HEK293 (cell line): ENCODE measurements around the gene HECA.

ENCODE experiments used
- CTCF ChIA-PET: fragments of 350-600 bp; formaldehyde crosslinking; extraction: SDS; loops from one replicate; lab custom pipeline; 2021; ENCODE audit warnings: antibody characterized with exemption; lab: Yijun Ruan, JAX
- POLR2A ChIA-PET: fragments of 300-600 bp; formaldehyde crosslinking; extraction: SDS; loops from one replicate; lab custom pipeline; 2020; ENCODE audit warnings: antibody characterized with exemption, inconsistent platforms; lab: Yijun Ruan, JAX
- H3K27ac ChIP-seq: fragments of 200-500 bp; sonication (Bioruptor generic); 2 replicates; pipeline ENCODE4 v1.5.1; 2014; ENCODE audit warnings: low read depth, low read length, control low read depth, inconsistent platforms; ENCODE audit errors: extremely low read depth
- H3K36me3 ChIP-seq, 2 experiments: fragments of 200-500 bp in 1 of 2; sonication (Bioruptor generic) in 1 of 2; 1 replicate in 1 of 2; 2 replicates in 1 of 2; pipeline ENCODE4 v1.5.1; 2014 to 2017; ENCODE audit warnings: inconsistent platforms in 2 of 2, low read length in 2 of 2; ENCODE audit not compliant: control insufficient read depth in 2 of 2, insufficient read depth in 1 of 2
- H3K4me1 ChIP-seq: fragments of 200-500 bp; sonication (Bioruptor generic); 2 replicates; pipeline ENCODE4 v1.5.1; 2014; ENCODE audit warnings: mild to moderate bottlenecking, low read length, inconsistent platforms; ENCODE audit not compliant: control insufficient read depth, insufficient read depth
- H3K4me3 ChIP-seq: 2 replicates; pipeline ENCODE4 v1.5.1; 2011; ENCODE audit warnings: low read depth, mild to moderate bottlenecking, control low read depth, low read length, moderate library complexity
- H3K9me3 ChIP-seq: fragments of 200-500 bp; sonication (Bioruptor generic); 2 replicates; pipeline ENCODE4 v1.5.1; 2014; ENCODE audit warnings: low read depth, low read length, inconsistent platforms; ENCODE audit not compliant: control insufficient read depth, insufficient read depth
- AEBP2 ChIP-seq: fragments of 450-650 bp; formaldehyde crosslinking; IDR thresholded peaks from 2 replicates; pipeline ENCODE4 v1.5.1; 2016; ENCODE audit warnings: missing biosample characterization, missing genetic modification characterization, borderline replicate concordance
- HOXD13 ChIP-seq: sonication (generic); formaldehyde crosslinking; IDR thresholded peaks from 2 replicates; pipeline ENCODE4 v1.8.0; 2022; ENCODE audit warnings: missing genetic modification reagents, borderline replicate concordance
- INSM2 ChIP-seq: fragments of 450-650 bp; formaldehyde crosslinking; IDR thresholded peaks from 2 replicates; pipeline ENCODE4 v1.5.1; 2016; ENCODE audit warnings: missing biosample characterization, missing genetic modification characterization
- OSR2 ChIP-seq: fragments of 450-650 bp; formaldehyde crosslinking; IDR thresholded peaks from 2 replicates; pipeline ENCODE4 v1.5.1; 2016; ENCODE audit warnings: missing biosample characterization, missing genetic modification characterization
- REST ChIP-seq: fragments of 450-650 bp; formaldehyde crosslinking; IDR thresholded peaks from 2 replicates; pipeline ENCODE4 v1.5.1; 2016; ENCODE audit warnings: missing biosample characterization, missing genetic modification characterization
- SCRT2 ChIP-seq: fragments of 450-650 bp; formaldehyde crosslinking; IDR thresholded peaks from 2 replicates; pipeline ENCODE4 v1.5.1; 2016; ENCODE audit warnings: missing biosample characterization, missing genetic modification characterization
- WT1 ChIP-seq: fragments of 450-650 bp; formaldehyde crosslinking; IDR thresholded peaks from 2 replicates; pipeline ENCODE4 v1.5.1; 2016; ENCODE audit warnings: missing biosample characterization, missing genetic modification characterization
- ZBTB26 ChIP-seq: fragments of 450-650 bp; formaldehyde crosslinking; optimal IDR thresholded peaks from 2 replicates; pipeline ENCODE3; 2016; ENCODE audit warnings: missing biosample characterization, mild to moderate bottlenecking, missing genetic modification characterization
- ZNF148 ChIP-seq: fragments of 450-650 bp; formaldehyde crosslinking; IDR thresholded peaks from 2 replicates; pipeline ENCODE4 v1.5.0; 2017; ENCODE audit warnings: missing biosample characterization, missing genetic modification characterization, borderline replicate concordance
- ZNF266 ChIP-seq: fragments of 450-650 bp; formaldehyde crosslinking; IDR thresholded peaks from 2 replicates; pipeline ENCODE4 v1.5.1; 2016; ENCODE audit warnings: missing biosample characterization, missing genetic modification characterization, low read depth
- ZNF292 ChIP-seq: fragments of 450-650 bp; formaldehyde crosslinking; IDR thresholded peaks from 2 replicates; pipeline ENCODE4 v1.5.1; 2016; ENCODE audit warnings: low read depth, missing biosample characterization, missing genetic modification characterization, borderline replicate concordance
- ZNF37A ChIP-seq: fragments of 450-650 bp; IDR thresholded peaks from 2 replicates; pipeline ENCODE4 v1.5.1; 2018; ENCODE audit warnings: missing biosample characterization, missing genetic modification characterization
- ZNF449 ChIP-seq: fragments of 450-650 bp; formaldehyde crosslinking; IDR thresholded peaks from 2 replicates; pipeline ENCODE4 v1.5.1; 2017; ENCODE audit warnings: missing biosample characterization, mild to moderate bottlenecking, missing genetic modification characterization, moderate library complexity
- ZNF510 ChIP-seq: fragments of 450-650 bp; formaldehyde crosslinking; IDR thresholded peaks from 2 replicates; pipeline ENCODE4 v1.5.1; 2018; ENCODE audit warnings: mild to moderate bottlenecking, missing genetic modification characterization, missing biosample characterization; ENCODE audit not compliant: insufficient replicate concordance
- ZNF521 ChIP-seq: fragments of 450-650 bp; formaldehyde crosslinking; IDR thresholded peaks from 2 replicates; pipeline ENCODE4 v1.5.1; 2017; ENCODE audit warnings: missing biosample characterization, mild to moderate bottlenecking, missing genetic modification characterization
- ZNF623 ChIP-seq: fragments of 450-650 bp; formaldehyde crosslinking; IDR thresholded peaks from 2 replicates; pipeline ENCODE4 v1.5.1; 2016; ENCODE audit warnings: missing biosample characterization, missing genetic modification characterization
- ZNF830 ChIP-seq: fragments of 450-650 bp; IDR thresholded peaks from 2 replicates; pipeline ENCODE4 v1.5.0; 2018; ENCODE audit warnings: missing biosample characterization, missing genetic modification characterization, low read depth, mild to moderate bottlenecking, moderate library complexity
- ZXDB ChIP-seq: fragments of 450-650 bp; formaldehyde crosslinking; IDR thresholded peaks from 2 replicates; pipeline ENCODE4 v1.5.1; 2016; ENCODE audit warnings: missing biosample characterization, missing genetic modification characterization

HECA gene

GRCh38 chr6:139173822-139174221 is 38.9 kb downstream of the HECA start:
- POLR2A ChIA-PET, result no interaction called here
- CTCF ChIA-PET, result interaction anchor here (0.8 kb wide), 1 partner anchor 14 kb away, joined by 3 read pairs; no protein-coding TSS in a partner anchor
- H3K36me3 ChIP-seq, result peaks cover 19 to 69% of the 10 kb centered on the region in 2 experiments

GRCh38 chr6:139174961-139175360 is 40.1 kb downstream of the HECA start:
- no peak overlapping the region for H3K27ac ChIP-seq
- H3K4me3 ChIP-seq, result no peak overlapping the region
- ChIA-PET POLR2A (no interaction called here), CTCF (interaction anchor here (0.6 to 0.7 kb wide), 2 partner anchors 45 to 1167 kb away, joined by 3 to 5 read pairs; no protein-coding TSS in a partner anchor)
- no peaks in the 10 kb centered on the region for H3K4me1 ChIP-seq
- H3K36me3 ChIP-seq, result peaks cover 19 to 70% of the 10 kb centered on the region in 2 experiments
- H3K9me3 ChIP-seq, result no peaks in the 10 kb centered on the region
- no peak for TF ChIP-seq ZNF521 (tag by site-specific recombination)
- TF ChIP-seq ZNF37A (tag by site-specific recombination), result no peak
- TF ChIP-seq AEBP2 (tag by site-specific recombination), result no peak
- TF ChIP-seq ZNF148 (tag by site-specific recombination), result no peak
- no peak for TF ChIP-seq INSM2 (tag by site-specific recombination)

More at GRCh38 chr6:139173822-139174221, 38.9 kb downstream of the HECA start:
- Histone ChIP-seq H3K27ac (no peak overlapping the region), H3K9me3 (no peaks in the 10 kb centered on the region), H3K4me1 (no peaks in the 10 kb centered on the region), H3K4me3 (no peak overlapping the region)
- TF ChIP-seq SCRT2 (tag by site-specific recombination), result no peak
- TF ChIP-seq ZNF830, result no peak
- no peak for TF ChIP-seq ZNF449 (tag by site-specific recombination)
- no peak for TF ChIP-seq ZNF510 (tag by site-specific recombination)
- no peak for TF ChIP-seq ZNF292 (tag by site-specific recombination)
- no peak for TF ChIP-seq ZXDB (tag by site-specific recombination)
- no peak for TF ChIP-seq REST (tag by site-specific recombination)
- no peak for TF ChIP-seq WT1 (tag by site-specific recombination)
- no peak for TF ChIP-seq ZNF623 (tag by site-specific recombination)
- TF ChIP-seq ZBTB26 (tag by site-specific recombination), result no peak
- TF ChIP-seq OSR2 (tag by site-specific recombination), result no peak
- no peak for TF ChIP-seq HOXD13 (CRISPR knock-in tag)
- TF ChIP-seq ZNF266, result no peak
